HG03039 (cell line): ENCODE measurements around the gene OTUD3.
"Not testable (repeated sequence)": the region's sequence is repeated elsewhere in the genome, so short reads cannot be mapped to it uniquely, and the experiment has no call there.

Source experiments
- ATAC-seq: cut with Tn5 transposase; IDR thresholded peaks from one replicate; pipeline ENCODE4 v1.9.1; 2021; ENCODE audit warnings: mild to moderate bottlenecking, moderate library complexity; ENCODE audit not compliant: unreplicated experiment

OTUD3 gene

GRCh38 chr1:19868575-19868974 lies 13.6 kb upstream of the OTUD3 start:
- ATAC-seq = not testable (repeated sequence)

- not testable (repeated sequence) for ATAC-seq
Measured at GRCh38 chr1:19869453-19869852, 12.7 kb upstream of the OTUD3 start.

- no peak for ATAC-seq
Measured at GRCh38 chr1:19869929-19870328, 12.3 kb upstream of the OTUD3 start.

- no peak for ATAC-seq
Measured at GRCh38 chr1:19872190-19872589, 10.0 kb upstream of the OTUD3 start.

GRCh38 chr1:19877181-19877750 lies 4.9 kb upstream of the OTUD3 start:
- no peak for ATAC-seq

- ATAC-seq = no peak
Measured at GRCh38 chr1:19877821-19878636, 4.2 kb upstream of the OTUD3 start.

GRCh38 chr1:19878637-19878985 lies 3.6 kb upstream of the OTUD3 start:
- no peak for ATAC-seq

- no peak for ATAC-seq
Measured at GRCh38 chr1:19879227-19879626, 3.0 kb upstream of the OTUD3 start.

- ATAC-seq = no peak
Measured at GRCh38 chr1:19879661-19880060, 2.5 kb upstream of the OTUD3 start.

- ATAC-seq = not testable (repeated sequence)
Measured at GRCh38 chr1:19880841-19881240, 1.4 kb upstream of the OTUD3 start.

- no peak for ATAC-seq
Measured at GRCh38 chr1:19884312-19884711, 2.1 kb downstream of the OTUD3 start.

GRCh38 chr1:19885821-19886220 lies 3.6 kb downstream of the OTUD3 start:
- no peak for ATAC-seq

GRCh38 chr1:19888112-19888511 lies 5.9 kb downstream of the OTUD3 start:
- ATAC-seq = no peak

- ATAC-seq = no peak
Measured at GRCh38 chr1:19889656-19890055, 7.5 kb downstream of the OTUD3 start.

GRCh38 chr1:19892129-19892528 lies 9.9 kb downstream of the OTUD3 start:
- ATAC-seq = no peak

- no peak for ATAC-seq
Measured at GRCh38 chr1:19892628-19893168, 10.5 kb downstream of the OTUD3 start.

GRCh38 chr1:19893687-19894086 lies 11.5 kb downstream of the OTUD3 start:
- ATAC-seq = no peak

GRCh38 chr1:19894218-19894617 lies 12.0 kb downstream of the OTUD3 start:
- no peak for ATAC-seq

- no peak for ATAC-seq
Measured at GRCh38 chr1:19901653-19902052, 19.5 kb downstream of the OTUD3 start.

- ATAC-seq = no peak
Measured at GRCh38 chr1:19903621-19904020, 21.4 kb downstream of the OTUD3 start.

GRCh38 chr1:19907456-19907855 lies 25.3 kb downstream of the OTUD3 start:
- no peak for ATAC-seq

GRCh38 chr1:19909392-19909791 lies 27.2 kb downstream of the OTUD3 start:
- no peak for ATAC-seq
